DOHH2 (cell line): ENCODE results near the gene ABLIM3.

Experiments used
- CTCF ChIP-seq: fragments of 200-600 bp; sonication (generic); IDR thresholded peaks from one replicate; pipeline ENCODE4 v1.5.1; 2014; ENCODE audit warnings: antibody characterized with exemption, mild to moderate bottlenecking, low read depth, low read length; ENCODE audit not compliant: poor library complexity, severe bottlenecking
- EZH2phosphoT487 ChIP-seq: fragments of 200-600 bp; sonication (generic); IDR thresholded peaks from 2 replicates; pipeline ENCODE4 v1.6.1; 2017; ENCODE audit warnings: borderline replicate concordance, mild to moderate bottlenecking, antibody characterized with exemption, low read length, moderate library complexity, mixed read lengths

- TF ChIP-seq CTCF (no peak), EZH2phosphoT487 (no peak)
Measured at GRCh38 chr5:149298163-149298562, 156.9 kb downstream of the ABLIM3 start.
